Loucy (cell line): Measurements from ENCODE around the gene AKT1.

Source experiments
- H2AFZ ChIP-seq: fragments of 200-600 bp; sonication (generic); 2 replicates; pipeline ENCODE4 v1.6.0; 2016; ENCODE audit warnings: antibody characterized with exemption, mild to moderate bottlenecking, low read length, moderate library complexity
- H3F3A ChIP-seq: fragments of 200-600 bp; 2 replicates; pipeline ENCODE4 v1.6.0; 2016; ENCODE audit warnings: antibody characterized with exemption, low read depth, mild to moderate bottlenecking
- H3K27me3 ChIP-seq: fragments of 200-600 bp; sonication (generic); 2 replicates; pipeline ENCODE4 v1.6.1; 2014; ENCODE audit warnings: low read length, mild to moderate bottlenecking; ENCODE audit not compliant: insufficient read depth, poor library complexity, severe bottlenecking
- H3K36me3 ChIP-seq: fragments of 200-600 bp; sonication (generic); 2 replicates; pipeline ENCODE4 v1.6.1; 2016; ENCODE audit warnings: low read length; ENCODE audit not compliant: insufficient read depth
- H3K4me1 ChIP-seq: fragments of 200-600 bp; sonication (generic); 2 replicates; pipeline ENCODE4 v1.5.1; 2014; ENCODE audit warnings: low read length, mild to moderate bottlenecking; ENCODE audit not compliant: insufficient read depth, poor library complexity, severe bottlenecking
- H3K4me2 ChIP-seq: fragments of 200-600 bp; sonication (generic); 2 replicates; pipeline ENCODE4 v1.6.0; 2014; ENCODE audit warnings: antibody characterized with exemption, low read length, low read depth, mild to moderate bottlenecking; ENCODE audit not compliant: poor library complexity, severe bottlenecking
- H3K4me3 ChIP-seq: fragments of 200-600 bp; sonication (generic); 2 replicates; pipeline ENCODE4 v1.5.1; 2014; ENCODE audit warnings: low read length, mild to moderate bottlenecking, mixed read lengths; ENCODE audit not compliant: poor library complexity, severe bottlenecking
- H3K79me2 ChIP-seq: fragments of 200-600 bp; sonication (generic); 2 replicates; pipeline ENCODE4 v1.6.1; 2014; ENCODE audit warnings: low read length; ENCODE audit not compliant: insufficient read depth
- H3K9ac ChIP-seq: fragments of 200-600 bp; sonication (generic); 2 replicates; pipeline ENCODE4 v1.6.0; 2014; ENCODE audit warnings: mild to moderate bottlenecking, low read depth, low read length, moderate library complexity; ENCODE audit not compliant: poor library complexity, severe bottlenecking
- H3K9me2 ChIP-seq: fragments of 200-600 bp; sonication (generic); replicated peaks from 2 replicates; pipeline ENCODE4 v1.6.1; 2016; ENCODE audit warnings: low read depth, low read length, mixed read lengths
- H3K9me3 ChIP-seq: fragments of 200-600 bp; sonication (generic); 2 replicates; pipeline ENCODE4 v1.6.1; 2014; ENCODE audit warnings: mild to moderate bottlenecking, antibody characterized with exemption, low read length, low read depth; ENCODE audit not compliant: insufficient read depth
- H4K20me1 ChIP-seq: fragments of 200-600 bp; sonication (generic); 2 replicates; pipeline ENCODE4 v1.6.0; 2014; ENCODE audit warnings: antibody characterized with exemption, low read length, mild to moderate bottlenecking; ENCODE audit not compliant: insufficient read depth, poor library complexity, severe bottlenecking
- CTCF ChIP-seq: fragments of 200-600 bp; sonication (generic); conservative IDR thresholded peaks from 2 replicates; pipeline ENCODE4 v1.5.1; 2014; ENCODE audit warnings: mild to moderate bottlenecking, antibody characterized with exemption, low read length
- EZH2phosphoT487 ChIP-seq: fragments of 200-600 bp; IDR thresholded peaks from 2 replicates; pipeline ENCODE4 v1.6.1; 2018; ENCODE audit warnings: antibody characterized with exemption, mild to moderate bottlenecking, moderate library complexity, borderline replicate concordance

The AKT1 gene

GRCh38 chr14:104794993-104795780 is at the start of gene AKT1:
TSS of gene AKT1 (minus strand) at chr14:104795748. CDS start at chr14:104792643, 3,105 bp downstream.
- Histone ChIP-seq H3K9ac (peak within 1 kb of the TSS; percentile 72), H3K9me2 (no peaks in the 10 kb centered on the region), H3K4me1 (peaks cover 55% of the 10 kb centered on the region), H3K27me3 (no peaks in the 10 kb centered on the region), H3K4me2 (peak within 1 kb of the TSS; percentile 90), H2AFZ (0 out of 2 replicates have a peak within 1 kb of the TSS, but pooled peaks have one; percentile 45), H3F3A (peaks cover 13% of the 10 kb centered on the region), H3K4me3 (peak within 1 kb of the TSS; percentile 75), H3K36me3 (no peaks in the 10 kb centered on the region), H3K79me2 (peaks cover 49% of the 10 kb centered on the region), H4K20me1 (peaks cover 48% of the 10 kb centered on the region), H3K9me3 (no peaks in the 10 kb centered on the region)
- no peak for TF ChIP-seq EZH2phosphoT487
- TF ChIP-seq CTCF = no peak

- TF ChIP-seq CTCF (no peak), EZH2phosphoT487 (no peak)
- Histone ChIP-seq H4K20me1 (no peaks in the 10 kb centered on the region), H3K9me2 (no peaks in the 10 kb centered on the region), H3K9me3 (no peaks in the 10 kb centered on the region), H3K27me3 (no peaks in the 10 kb centered on the region), H3K4me2 (no peak overlapping the region), H3K79me2 (no peaks in the 10 kb centered on the region), H3F3A (no peaks in the 10 kb centered on the region), H3K4me3 (no peak overlapping the region), H3K9ac (no peak overlapping the region), H3K36me3 (no peaks in the 10 kb centered on the region), H2AFZ (no peak overlapping the region), H3K4me1 (no peaks in the 10 kb centered on the region)
Observed at GRCh38 chr14:104845033-104845666, 49.6 kb upstream of the AKT1 start.

- no peaks in the 10 kb centered on the region for H3K36me3 ChIP-seq
- H3K9me2 ChIP-seq = no peaks in the 10 kb centered on the region
- H3K79me2 ChIP-seq = no peaks in the 10 kb centered on the region
- TF ChIP-seq CTCF = no peak
- TF ChIP-seq EZH2phosphoT487 = no peak
- H3K27me3 ChIP-seq = no peaks in the 10 kb centered on the region
- H3K4me2 ChIP-seq = no peak overlapping the region
- H3K4me1 ChIP-seq = no peaks in the 10 kb centered on the region
- H4K20me1 ChIP-seq = no peaks in the 10 kb centered on the region
- H3K4me3 ChIP-seq = no peak overlapping the region
- no peak overlapping the region for H2AFZ ChIP-seq
- no peaks in the 10 kb centered on the region for H3K9me3 ChIP-seq
- no peak overlapping the region for H3K9ac ChIP-seq
- H3F3A ChIP-seq = no peaks in the 10 kb centered on the region
Observed at GRCh38 chr14:104844306-104845032, 48.9 kb upstream of the AKT1 start.
